Measurements from ENCODE around the gene NUPR1. TPM values are rescaled to one million over a fixed set of nuclear protein-coding genes. Genes with fewer than 3 reads are reported as not detected.
"Not testable (repeated sequence)": the region's sequence is repeated elsewhere in the genome, so short reads cannot be mapped to it uniquely, and the experiment has no call there.

The NUPR1 gene
- total RNA-seq, 3 donors from 2014 or later = 0.28 to 0.63 (median 0.37) TPM

DNA sequence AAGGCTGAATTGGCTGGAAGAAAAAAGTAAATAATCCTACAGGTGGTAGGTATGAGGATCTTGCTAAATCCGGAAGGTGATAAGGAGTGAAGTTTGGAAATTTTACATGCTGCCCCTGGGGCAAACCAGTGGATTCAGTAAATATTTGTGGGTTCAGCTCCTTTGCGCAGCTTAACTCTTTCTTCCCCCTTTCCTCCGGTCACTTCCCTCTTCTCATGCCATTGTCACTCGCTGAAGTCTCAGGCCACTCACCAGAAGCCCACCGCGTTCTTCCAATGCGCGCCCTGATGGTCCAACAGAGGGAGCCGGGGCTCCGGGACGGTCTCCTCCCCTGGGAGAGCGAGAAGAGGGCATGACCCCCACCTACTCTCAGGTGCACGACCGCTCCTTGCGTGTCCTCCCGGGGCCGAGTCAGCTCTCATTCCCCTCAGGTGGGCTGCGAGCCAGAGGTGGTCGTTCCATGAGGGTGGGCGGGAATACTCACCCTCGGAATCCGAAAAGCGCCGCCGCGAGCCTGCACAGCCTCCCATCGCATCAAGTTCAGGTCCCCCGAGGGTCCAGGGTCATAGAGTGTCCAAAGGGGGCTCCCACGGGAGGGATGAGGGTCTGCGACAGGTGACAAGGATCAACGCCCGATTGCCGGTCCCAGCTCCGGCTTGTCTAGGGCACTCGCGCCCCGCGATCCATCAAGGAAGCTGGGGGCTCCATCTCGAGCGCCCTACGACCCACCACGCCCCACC is 47.4 kb downstream of the NUPR1 start:
- DNase-seq = no peak
- Mint-ChIP-seq H3K4me1 (ENCODE audit: low read depth) (peaks cover 57% of the 10 kb centered on the region), H3K27me3 (ENCODE audit: low read depth) (no peaks in the 10 kb centered on the region), H3K9me3 (no peaks in the 10 kb centered on the region), H3K4me3 (peak overlapping the region; percentile 93), H3K36me3 (ENCODE audit: insufficient read depth) (peaks cover 5% of the 10 kb centered on the region)
- ATAC-seq = no peak

DNA sequence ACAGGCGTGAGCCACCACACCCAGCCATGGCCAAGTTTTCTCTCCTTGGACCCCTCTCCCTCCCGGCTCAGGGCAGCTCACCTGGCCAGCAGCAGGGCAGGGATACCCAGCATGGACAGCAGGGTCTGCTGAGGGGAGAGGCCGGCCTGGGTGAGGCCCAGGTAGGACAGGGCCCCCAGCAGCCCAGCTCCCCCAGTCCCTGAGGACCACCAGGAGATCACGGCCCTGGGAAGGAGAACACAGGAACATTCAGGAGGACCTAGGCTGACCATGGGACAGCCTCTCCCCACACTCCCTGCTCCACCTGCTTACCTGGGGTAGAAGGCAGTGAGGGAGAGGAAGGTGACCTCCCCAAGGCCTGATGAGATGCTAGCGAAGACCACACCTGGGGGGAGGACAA is 52.5 kb downstream of the NUPR1 start:
- no peak for ATAC-seq
- Mint-ChIP-seq H3K4me1 (ENCODE audit: low read depth) (peaks cover 16% of the 10 kb centered on the region), H3K27me3 (ENCODE audit: low read depth) (no peaks in the 10 kb centered on the region), H3K36me3 (ENCODE audit: insufficient read depth) (peaks cover 12% of the 10 kb centered on the region), H3K9me3 (no peaks in the 10 kb centered on the region), H3K4me3 (no peak overlapping the region)
- no peak for DNase-seq

DNA sequence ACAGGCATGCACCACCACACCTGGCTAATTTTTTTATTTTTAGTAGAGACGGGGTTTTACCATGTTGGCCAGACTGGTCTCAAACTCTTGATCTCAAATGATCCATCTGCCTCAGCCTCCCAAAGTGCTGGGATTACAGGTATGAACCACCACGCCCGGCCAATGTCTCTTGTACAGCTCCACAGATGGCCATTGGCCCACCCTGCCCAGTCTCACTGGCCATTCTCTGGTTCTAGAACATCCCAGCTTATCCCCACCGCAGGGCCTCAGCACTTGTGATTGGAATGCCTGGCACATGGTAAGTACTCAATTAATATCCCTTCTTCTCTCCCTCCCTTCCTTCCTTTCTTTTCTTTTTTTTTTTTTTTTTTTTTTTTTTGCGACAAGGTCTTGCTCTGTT is 55.4 kb downstream of the NUPR1 start:
- H3K9me3 Mint-ChIP-seq; ATAC-seq; H3K4me1 Mint-ChIP-seq (ENCODE audit: low read depth); H3K27me3 Mint-ChIP-seq (ENCODE audit: low read depth); H3K4me3 Mint-ChIP-seq; DNase-seq: not testable (repeated sequence)
- peaks cover 11% of the 10 kb centered on the region for H3K36me3 Mint-ChIP-seq (ENCODE audit: insufficient read depth)

Other genes starting within 250 kb of the NUPR1 start
- gene SBK1, start 246.4 kb downstream of the NUPR1 start, total RNA-seq = 1 to 10 TPM; 1.4 to 1.5 (median 1.5) TPM
- 1 to 10 TPM in 1 of 3 donors, under 1 TPM in 1, not detected in 1; 0.81 to 1.4 TPM for gene NPIPB6, start 175.5 kb downstream of the NUPR1 start, total RNA-seq
- 100 to 1,000 TPM; 148 to 270 (median 236) TPM for gene EIF3CL, start 135.1 kb downstream of the NUPR1 start, total RNA-seq
- gene NPIPB7, start 66.6 kb downstream of the NUPR1 start, total RNA-seq = not detected
- 10 to 100 TPM; 25.9 to 26.0 (median 25.9) TPM for gene CLN3, start 46.9 kb downstream of the NUPR1 start, total RNA-seq
- gene APOBR, start 44.3 kb downstream of the NUPR1 start, total RNA-seq = 1 to 10 TPM; 2.3 to 3.0 (median 2.7) TPM
- under 1 TPM in 2 of 3 donors, not detected in 1; 0.21 to 0.41 TPM for gene IL27, start 32.1 kb downstream of the NUPR1 start, total RNA-seq
- gene SGF29, start 14.9 kb upstream of the NUPR1 start, total RNA-seq = 10 to 100 TPM; 40.3 to 44.5 (median 42.1) TPM
- not detected for gene SULT1A2, start 58.1 kb upstream of the NUPR1 start, total RNA-seq
- 1 to 10 TPM; 4.8 to 5.5 (median 5.0) TPM for gene SULT1A1, start 71.1 kb upstream of the NUPR1 start, total RNA-seq
- under 1 TPM in 1 of 3 donors, not detected in 2; 0.26 TPM for gene NPIPB8, start 99.1 kb upstream of the NUPR1 start, total RNA-seq
- gene EIF3C, start 172.5 kb upstream of the NUPR1 start, total RNA-seq = 1,000 to 10,000 TPM; 1,034 to 1,401 (median 1,284) TPM
- gene NPIPB9, start 212.8 kb upstream of the NUPR1 start, total RNA-seq = 1 to 10 TPM in 1 of 3 donors, under 1 TPM in 2; 0.66 to 1.8 (median 0.87) TPM